Heart left ventricle (tissue), 16 donors: ENCODE measurements around the gene TGFBR2. TPM values are rescaled to one million over a fixed set of nuclear protein-coding genes. Genes with fewer than 3 reads are reported as not detected.

Source experiments
- ATAC-seq, 4 donors: fragments of 200-7000 bp; cut with Tn5 transposase; one replicate each; pipeline ENCODE4 v1.9.1; 2020 to 2022; ENCODE audit warnings: moderate library complexity in 4 of 4, mild to moderate bottlenecking in 3 of 4, moderate number of reproducible peaks in 1 of 4
- DNase-seq, 5 donors: peaks; one replicate each; pipeline ENCODE4 v3.0.0-alpha.2; 2020
- H3K27ac ChIP-seq, 12 donors: fragments of 200-600 bp; sonication (generic) in 4 of 12; one replicate each; pipeline versions ENCODE4 v1.5.0 to v1.8.0; 2016 to 2022; ENCODE audit warnings: mild to moderate bottlenecking in 2 of 12
- H3K27me3 ChIP-seq, 9 donors: fragments of 200-600 bp; sonication (generic) in 2 of 9; one replicate each; pipeline versions ENCODE4 v1.5.1 to v1.8.0; 2016 to 2022; ENCODE audit warnings: mild to moderate bottlenecking in 3 of 9
- H3K36me3 ChIP-seq, 9 donors: fragments of 200-600 bp; sonication (generic) in 2 of 9; one replicate each; pipeline versions ENCODE4 v1.5.0 to v1.8.0; 2018 to 2022; ENCODE audit warnings: mild to moderate bottlenecking in 2 of 9
- H3K4me1 ChIP-seq, 12 donors: fragments of 200-600 bp; sonication (generic) in 4 of 12; one replicate each; pipeline versions ENCODE4 v1.5.0 to v1.8.0; 2016 to 2022; ENCODE audit warnings: mild to moderate bottlenecking in 3 of 12
- H3K4me3 ChIP-seq, 12 donors: fragments of 200-600 bp; sonication (generic) in 4 of 12; one replicate each; pipeline versions ENCODE4 v1.5.0 to v1.8.0; 2017 to 2022; ENCODE audit warnings: mild to moderate bottlenecking in 9 of 12, moderate library complexity in 4 of 12
- H3K9me3 ChIP-seq, 12 donors: fragments of 200-600 bp; sonication (generic) in 4 of 12; one replicate each; pipeline versions ENCODE4 v1.5.0 to v1.8.0; 2016 to 2022; ENCODE audit warnings: mild to moderate bottlenecking in 1 of 12
- POLR2A ChIP-seq, 2 donors: fragments of 450-650 bp; IDR thresholded peaks; one replicate each; pipeline ENCODE4 v1.6.1; 2017; ENCODE audit warnings: antibody characterized with exemption in 2 of 2, mild to moderate bottlenecking in 2 of 2, moderate library complexity in 2 of 2
- WGBS, 4 donors: extraction: QIAGEN DNeasy Blood & Tissue Kit in 2 of 4; methylation state at CpG; one replicate each; pipeline versions ENCODE4 v1.1.5 to v1.1.7; 2013 to 2018; 5-methylcytosine and 5-hydroxymethylcytosine counted together
- intact Hi-C, 10 donors: fragments of 100-400 bp; cut with DNase I; formaldehyde crosslinking; loops; one replicate each; pipeline versions ENCODE4 v1.11.1 to v1.14.2; 2022
- polyA plus RNA-seq, 2 donors: library from polyadenylated mRNA; stranded (reverse); fragments of 200-250 nt; gene quantifications; one replicate each; pipeline ENCODE4 v1.2.3, GENCODE V29; 2013
- total RNA-seq, 9 donors: library from RNA; depleted of rRNA in 2 of 9; stranded (reverse); fragments of >200 nt in 2 of 9; fragmentation: NEBNext Ultra II Directional in 3 of 9; extraction: Animal tissue kit (Norgen Biotek cat#: 25700) in 3 of 9; gene quantifications; one replicate each; pipeline versions ENCODE4 v1.1.0 to v1.2.4, GENCODE V29; 2016 to 2023
- TF ChIP-seq, protein P1 (sequence below), 12 donors: fragments of 200-600 bp; sonication (generic) in 4 of 12; IDR thresholded peaks; one replicate each; pipeline versions ENCODE4 v1.5.0 to v1.8.0; 2018 to 2022; ENCODE audit warnings: antibody characterized with exemption in 12 of 12, mild to moderate bottlenecking in 5 of 12
- donor health status: ischemic (EF 13 %, LVEDD 7.1; RV severe dilation, severe dysfunction).
- donor health status: healthy with polysubstance abuse.
- donor health status: DM: no; HTN: yes; CAD: no.
- donor health status: DM: no; HTN: no; CAD: no.
- donor health status: ischemic (EF 25% LVEDD 6.9; RV normal size, moderate dysfunction).
- donor health status: ischemic (EF 25% LVEDD 5.7; RV mildly dilated, moderate dysfunction).
- donor health status: healthy.
- donor health status: DM: yes; HTN: yes; CAD: no.
- donor health status: ischemic (EF 35%, LVEDD 5.7; RV mildly dilated, moderate dysfunction).
- donor health status: nonischemic (EF 11% LVEDD 7.7; RV severe dilation, severe dysfunction).
- donor health status: DM: yes; HTN: yes; CAD: no.
- donor health status: PGD.
- donor health status: ischemic (EF 29% LVEDD 5.4; RV normal size, mild dysfunction).
- donor health status: nonischemic (EF 23%, LVEDD 6.1; RV moderate dilation, normal function).

The TGFBR2 gene
- total and polyA plus RNA-seq, 11 donors = 13.8 to 217 (median 143) TPM

DNA sequence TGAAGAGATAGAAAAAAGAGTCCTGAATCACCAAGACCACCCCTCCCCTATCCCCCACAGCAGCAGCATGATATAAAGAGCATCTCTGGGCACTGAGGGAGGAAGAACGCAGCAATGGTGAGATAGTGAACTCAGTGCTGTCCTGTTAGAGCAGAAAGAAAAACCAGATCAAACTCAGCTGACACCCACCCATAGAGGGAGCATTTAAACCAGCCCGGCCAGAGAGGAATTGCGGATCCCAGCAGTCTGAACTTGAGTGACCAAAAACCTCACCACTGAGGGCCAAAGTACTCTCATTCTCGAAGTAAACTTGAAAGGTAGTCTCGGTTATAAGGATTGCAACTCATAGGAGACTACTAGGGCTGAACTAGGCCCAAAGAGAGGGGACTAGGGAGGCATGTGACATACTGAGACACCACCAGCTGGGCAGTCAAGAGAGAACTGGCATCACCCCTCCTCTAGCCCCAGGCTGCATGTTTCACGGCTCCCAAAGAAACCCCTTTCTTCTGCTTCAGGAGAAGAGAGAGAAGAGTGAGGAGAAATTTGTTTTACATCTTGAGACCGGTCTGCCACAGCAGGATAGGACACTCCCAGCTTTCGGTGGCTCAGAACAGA lies 39.2 kb upstream of the TGFBR2 start:
- peak in 1 of 4 donors; percentile 26 for ATAC-seq
- Histone ChIP-seq H3K27ac (no peak overlapping the region), H3K9me3 (peaks cover 0 to 6% (median 0%) of the 10 kb centered on the region in 12 donors), H3K4me1 (no peaks in the 10 kb centered on the region), H3K27me3 (no peaks in the 10 kb centered on the region), H3K4me3 (no peak overlapping the region), H3K36me3 (no peaks in the 10 kb centered on the region)
- 91 to 96% (median 94%) methylated on average over 8 of the region's 8 CpGs for WGBS, 4 donors
- intact Hi-C loops = no loop called here
- DNase-seq = no peak
- TF ChIP-seq POLR2A (IDR thresholded peaks at IDR 0.05) = no peak
- TF ChIP-seq, protein P1, sequence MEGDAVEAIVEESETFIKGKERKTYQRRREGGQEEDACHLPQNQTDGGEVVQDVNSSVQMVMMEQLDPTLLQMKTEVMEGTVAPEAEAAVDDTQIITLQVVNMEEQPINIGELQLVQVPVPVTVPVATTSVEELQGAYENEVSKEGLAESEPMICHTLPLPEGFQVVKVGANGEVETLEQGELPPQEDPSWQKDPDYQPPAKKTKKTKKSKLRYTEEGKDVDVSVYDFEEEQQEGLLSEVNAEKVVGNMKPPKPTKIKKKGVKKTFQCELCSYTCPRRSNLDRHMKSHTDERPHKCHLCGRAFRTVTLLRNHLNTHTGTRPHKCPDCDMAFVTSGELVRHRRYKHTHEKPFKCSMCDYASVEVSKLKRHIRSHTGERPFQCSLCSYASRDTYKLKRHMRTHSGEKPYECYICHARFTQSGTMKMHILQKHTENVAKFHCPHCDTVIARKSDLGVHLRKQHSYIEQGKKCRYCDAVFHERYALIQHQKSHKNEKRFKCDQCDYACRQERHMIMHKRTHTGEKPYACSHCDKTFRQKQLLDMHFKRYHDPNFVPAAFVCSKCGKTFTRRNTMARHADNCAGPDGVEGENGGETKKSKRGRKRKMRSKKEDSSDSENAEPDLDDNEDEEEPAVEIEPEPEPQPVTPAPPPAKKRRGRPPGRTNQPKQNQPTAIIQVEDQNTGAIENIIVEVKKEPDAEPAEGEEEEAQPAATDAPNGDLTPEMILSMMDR (IDR thresholded peaks at IDR 0.05) = peak in 3 of 12 donors; percentile 11 to 26 (median 19)

- peak in 3 of 4 donors; percentile 30 to 52 (median 51) for ATAC-seq
Measured at GRCh38 chr3:30576946-30577345, 29.5 kb upstream of the TGFBR2 start.

DNA sequence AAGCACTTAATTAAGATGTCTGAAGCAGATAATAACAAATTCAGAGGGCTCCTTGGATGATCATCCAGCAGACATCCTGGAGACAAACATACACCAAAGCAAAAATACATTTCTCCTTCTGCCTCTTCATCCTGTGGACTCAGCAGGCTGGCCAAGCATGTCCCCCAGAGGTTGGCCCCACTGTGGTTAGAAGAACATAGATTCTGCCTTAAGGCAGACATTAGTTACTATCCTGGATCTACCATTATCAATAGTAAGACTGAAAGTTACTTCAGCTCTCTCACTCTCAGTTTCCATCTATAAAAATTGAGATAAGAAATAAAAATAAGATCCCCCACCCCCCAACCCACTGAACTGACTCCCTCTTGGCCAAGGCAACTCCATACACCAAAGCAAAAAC lies 28.6 kb upstream of the TGFBR2 start:
- peak overlapping the region in 1 of 12 donors; percentile 28 for H3K27ac ChIP-seq
- DNase-seq (no peak), ATAC-seq (no peak)
- intact Hi-C loops = loop anchor here in 2 of 10 donors (5.0 to 10.0 kb wide), 2 partner anchors 63 to 130 kb away; no protein-coding TSS in a partner anchor
- TF ChIP-seq POLR2A (IDR thresholded peaks at IDR 0.05) = no peak
- TF ChIP-seq, protein P1 (IDR thresholded peaks at IDR 0.05) = no peak
- H3K4me1 ChIP-seq = peaks cover 0 to 16% (median 8%) of the 10 kb centered on the region in 12 donors
- no peaks in the 10 kb centered on the region for H3K27me3 ChIP-seq
- no peaks in the 10 kb centered on the region for H3K36me3 ChIP-seq
- H3K9me3 ChIP-seq = peaks cover 0 to 3% (median 0%) of the 10 kb centered on the region in 12 donors
- no peak overlapping the region for H3K4me3 ChIP-seq

More at GRCh38 chr3:30576946-30577345, 29.5 kb upstream of the TGFBR2 start:
- H3K4me1 ChIP-seq = peaks cover 0 to 16% (median 8%) of the 10 kb centered on the region in 12 donors
- no peak for TF ChIP-seq POLR2A (IDR thresholded peaks at IDR 0.05)
- TF ChIP-seq, protein P1 (IDR thresholded peaks at IDR 0.05) = no peak
- DNase-seq = no peak
- no peak overlapping the region for H3K4me3 ChIP-seq
- 39 to 57% (median 45%) methylated on average over 4 of the region's 4 CpGs for WGBS, 4 donors
- H3K27me3 ChIP-seq = no peaks in the 10 kb centered on the region
- H3K27ac ChIP-seq = peak overlapping the region in 5 of 12 donors; percentile 13 to 37 (median 17)
- H3K36me3 ChIP-seq = no peaks in the 10 kb centered on the region
- intact Hi-C loops = loop anchor here in 2 of 10 donors (5.0 to 10.0 kb wide), 2 partner anchors 62 to 130 kb away; no protein-coding TSS in a partner anchor
- H3K9me3 ChIP-seq = peaks cover 0 to 6% (median 0%) of the 10 kb centered on the region in 12 donors

GRCh38 chr3:30578479-30578878 lies 27.9 kb upstream of the TGFBR2 start:
- WGBS, 4 donors = 88 to 98% (median 93%) methylated on average over 4 of the region's 4 CpGs
- H3K4me1 ChIP-seq = peaks cover 0 to 16% (median 8%) of the 10 kb centered on the region in 12 donors
- intact Hi-C loops = loop anchor here in 2 of 10 donors (5.0 to 10.0 kb wide), 2 partner anchors 64 to 131 kb away; no protein-coding TSS in a partner anchor
- no peak overlapping the region for H3K4me3 ChIP-seq
- ATAC-seq = peak; percentile 60 to 67 (median 66)
- H3K27me3 ChIP-seq = no peaks in the 10 kb centered on the region
- peak overlapping the region in 1 of 12 donors; percentile 28 for H3K27ac ChIP-seq
- H3K36me3 ChIP-seq = no peaks in the 10 kb centered on the region
- H3K9me3 ChIP-seq = no peaks in the 10 kb centered on the region
- peak in 3 of 5 donors; percentile 31 to 53 (median 46) for DNase-seq
- TF ChIP-seq, protein P1 (IDR thresholded peaks at IDR 0.05) = no peak
- no peak for TF ChIP-seq POLR2A (IDR thresholded peaks at IDR 0.05)
